GM12875 (cell line): ENCODE measurements around the gene C16orf95.

ENCODE experiments used
- H3K4me3 ChIP-seq: one replicate; pipeline ENCODE4 v1.5.1; 2011; ENCODE audit warnings: low read depth, low read length, control low read depth
- CTCF ChIP-seq: IDR thresholded peaks from 2 replicates; pipeline ENCODE4 v1.5.1; 2011; ENCODE audit warnings: low read depth, mild to moderate bottlenecking, control low read depth, inconsistent platforms, low read length, moderate library complexity, borderline replicate concordance; ENCODE audit not compliant: insufficient read depth

C16orf95 gene

GRCh38 chr16:87276924-87277323, 40.3 kb downstream of the C16orf95 start:
- H3K4me3 ChIP-seq = no peak overlapping the region
- no peak for TF ChIP-seq CTCF

GRCh38 chr16:87276091-87276701, 41.0 kb downstream of the C16orf95 start:
- TF ChIP-seq CTCF = no peak
- H3K4me3 ChIP-seq = no peak overlapping the region

DNA sequence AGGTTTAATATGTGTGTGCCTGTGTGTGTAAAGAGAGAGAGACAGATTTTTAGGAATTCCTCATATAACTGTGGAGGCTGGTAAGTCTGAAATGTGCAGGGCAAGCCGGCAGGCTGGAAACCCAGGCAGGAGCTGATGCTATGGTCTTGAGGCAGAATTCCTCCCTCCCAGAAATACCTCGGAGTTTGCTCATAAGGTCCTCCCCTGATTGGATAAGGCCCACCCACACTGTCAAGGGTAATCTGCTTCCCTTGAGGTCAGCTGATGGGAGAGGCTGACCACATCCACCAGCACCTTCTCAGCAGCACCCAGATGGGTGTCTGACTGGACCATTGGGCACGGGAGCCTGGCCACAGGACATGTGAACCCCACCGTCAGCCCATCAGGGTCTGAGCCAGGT, 42.4 kb downstream of the C16orf95 start:
- no peak overlapping the region for H3K4me3 ChIP-seq
- TF ChIP-seq CTCF = no peak

- no peak for TF ChIP-seq CTCF
These were observed 43.6 kb downstream of the C16orf95 start for GRCh38 chr16:87273471-87274030.

DNA sequence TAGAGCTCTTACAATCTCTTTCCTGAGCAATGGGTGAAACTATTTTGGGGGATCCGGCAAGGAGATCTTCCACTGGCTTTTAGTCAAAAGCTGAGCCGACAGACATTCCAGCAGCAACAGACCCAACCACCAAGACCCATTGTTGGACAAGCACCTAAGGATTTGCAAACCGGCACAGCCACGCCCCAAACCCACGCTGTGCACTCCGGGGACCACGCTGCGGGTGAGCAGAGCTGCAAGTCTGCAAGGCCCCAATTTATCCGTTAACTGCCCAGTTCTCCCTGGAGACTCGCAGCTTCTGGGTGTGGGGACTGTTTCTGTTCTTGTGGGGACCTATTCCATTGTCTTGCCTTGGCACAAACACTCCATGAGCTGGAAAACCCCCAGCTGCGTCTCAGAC, 45.9 kb downstream of the C16orf95 start:
- H3K4me3 ChIP-seq = no peak overlapping the region
- no peak for TF ChIP-seq CTCF

More at GRCh38 chr16:87273471-87274030, 43.6 kb downstream of the C16orf95 start:
- H3K4me3 ChIP-seq = no peak overlapping the region

DNA sequence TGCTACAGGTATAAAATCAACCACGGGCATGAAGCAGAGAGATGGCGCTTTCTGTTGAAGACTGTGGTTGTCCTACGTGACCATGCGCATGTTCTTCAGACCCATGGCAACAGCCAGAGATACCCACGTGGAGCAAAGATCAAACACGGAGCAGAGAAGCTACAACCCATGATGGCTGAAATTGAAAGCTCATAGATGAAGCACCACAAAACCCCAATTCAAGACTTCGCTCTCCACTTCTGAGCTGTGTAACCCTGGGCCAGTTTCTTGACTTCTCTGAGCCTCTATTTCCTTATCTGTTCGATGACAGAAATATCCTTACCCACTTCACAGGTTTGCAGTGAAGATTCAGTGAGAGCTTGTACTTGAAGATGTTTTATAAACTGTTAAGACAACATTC, 49.6 kb downstream of the C16orf95 start:
- no peak overlapping the region for H3K4me3 ChIP-seq
- TF ChIP-seq CTCF = no peak

GRCh38 chr16:87266846-87267245, 50.3 kb downstream of the C16orf95 start:
- H3K4me3 ChIP-seq = no peak overlapping the region
- TF ChIP-seq CTCF = no peak
